ENCODE results near the gene SPI1.

The SPI1 gene

GRCh38 chr11:47380078-47380477 lies 1.7 kb upstream of the SPI1 start:
- DNase-seq (ENCODE audit: extremely low read depth, low read depth): no peak
- TF ChIP-seq CTCF (IDR thresholded peaks at IDR 0.05; ENCODE audit: low read depth, low read length): no peak

GRCh38 chr11:47379317-47379716 lies 970 bp upstream of the SPI1 start:
- TF ChIP-seq CTCF (IDR thresholded peaks at IDR 0.05; ENCODE audit: low read depth, low read length): no peak

GRCh38 chr11:47378836-47379170 lies 456 bp upstream of the SPI1 start:
- TF ChIP-seq CTCF (IDR thresholded peaks at IDR 0.05; ENCODE audit: low read depth, low read length): no peak
- no peak for DNase-seq (ENCODE audit: extremely low read depth, low read depth)

More at GRCh38 chr11:47379317-47379716, 970 bp upstream of the SPI1 start:
- no peak for DNase-seq (ENCODE audit: extremely low read depth, low read depth)

- TF ChIP-seq CTCF (IDR thresholded peaks at IDR 0.05; ENCODE audit: low read depth, low read length): no peak
- no peak for DNase-seq (ENCODE audit: extremely low read depth, low read depth)
Measured at GRCh38 chr11:47377571-47378009, 757 bp downstream of the SPI1 start.

- TF ChIP-seq CTCF (IDR thresholded peaks at IDR 0.05; ENCODE audit: low read depth, low read length): no peak
- DNase-seq (ENCODE audit: extremely low read depth, low read depth): no peak
Measured at GRCh38 chr11:47376525-47377371, 1.6 kb downstream of the SPI1 start.

GRCh38 chr11:47376107-47376524 lies 2.2 kb downstream of the SPI1 start:
- no peak for TF ChIP-seq CTCF (IDR thresholded peaks at IDR 0.05; ENCODE audit: low read depth, low read length)
- no peak for DNase-seq (ENCODE audit: extremely low read depth, low read depth)

- DNase-seq (ENCODE audit: extremely low read depth, low read depth): no peak
- no peak for TF ChIP-seq CTCF (IDR thresholded peaks at IDR 0.05; ENCODE audit: low read depth, low read length)
Measured at GRCh38 chr11:47375546-47376085, 2.7 kb downstream of the SPI1 start.
